Measurements from ENCODE around the gene PRKACA. TPM values are rescaled to one million over a fixed set of nuclear protein-coding genes. Genes with fewer than 3 reads are reported as not detected.

The PRKACA gene
- total and polyA plus RNA-seq, 8 donors = 25.3 to 42.9 (median 30.3) TPM

DNA sequence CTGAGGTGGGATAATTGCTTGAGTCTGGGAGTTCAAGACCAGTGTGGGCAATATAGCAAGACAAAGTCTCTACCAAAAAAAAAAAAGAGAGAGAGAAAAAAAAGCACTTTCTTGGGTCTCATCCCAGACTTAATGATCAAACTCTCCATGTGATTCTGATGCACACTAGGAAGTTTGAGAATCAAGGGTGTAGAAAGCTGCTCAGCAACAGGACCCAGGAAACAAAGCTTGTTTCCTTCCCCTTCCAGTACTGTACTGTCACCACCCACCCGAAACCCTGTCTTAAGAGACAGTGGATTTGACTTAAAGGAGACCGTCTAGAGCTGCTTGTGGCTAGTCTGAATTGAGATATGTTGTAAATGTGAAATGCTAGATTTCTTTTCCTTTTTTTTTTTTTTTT lies 39.2 kb downstream of the PRKACA start:
- no peaks in the 10 kb centered on the region for H3K9me3 ChIP-seq
- H3K27me3 ChIP-seq = no peaks in the 10 kb centered on the region
- no peak overlapping the region for H3K27ac ChIP-seq
- 84 to 94% methylated on average over 2 of the region's 2 CpGs for WGBS, 2 donors
- intact Hi-C loops (cut with DNase I) = no loop called here
- H3K36me3 ChIP-seq = no peaks in the 10 kb centered on the region
- no peak overlapping the region for H3K4me3 ChIP-seq
- TF ChIP-seq, protein P1, sequence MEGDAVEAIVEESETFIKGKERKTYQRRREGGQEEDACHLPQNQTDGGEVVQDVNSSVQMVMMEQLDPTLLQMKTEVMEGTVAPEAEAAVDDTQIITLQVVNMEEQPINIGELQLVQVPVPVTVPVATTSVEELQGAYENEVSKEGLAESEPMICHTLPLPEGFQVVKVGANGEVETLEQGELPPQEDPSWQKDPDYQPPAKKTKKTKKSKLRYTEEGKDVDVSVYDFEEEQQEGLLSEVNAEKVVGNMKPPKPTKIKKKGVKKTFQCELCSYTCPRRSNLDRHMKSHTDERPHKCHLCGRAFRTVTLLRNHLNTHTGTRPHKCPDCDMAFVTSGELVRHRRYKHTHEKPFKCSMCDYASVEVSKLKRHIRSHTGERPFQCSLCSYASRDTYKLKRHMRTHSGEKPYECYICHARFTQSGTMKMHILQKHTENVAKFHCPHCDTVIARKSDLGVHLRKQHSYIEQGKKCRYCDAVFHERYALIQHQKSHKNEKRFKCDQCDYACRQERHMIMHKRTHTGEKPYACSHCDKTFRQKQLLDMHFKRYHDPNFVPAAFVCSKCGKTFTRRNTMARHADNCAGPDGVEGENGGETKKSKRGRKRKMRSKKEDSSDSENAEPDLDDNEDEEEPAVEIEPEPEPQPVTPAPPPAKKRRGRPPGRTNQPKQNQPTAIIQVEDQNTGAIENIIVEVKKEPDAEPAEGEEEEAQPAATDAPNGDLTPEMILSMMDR (IDR thresholded peaks at IDR 0.05) = no peak
- H3K4me1 ChIP-seq = peaks cover 0 to 19% (median 5%) of the 10 kb centered on the region in 3 donors
- FAIRE-seq (no peak), DNase-seq (no peak), ATAC-seq (no peak)

DNA sequence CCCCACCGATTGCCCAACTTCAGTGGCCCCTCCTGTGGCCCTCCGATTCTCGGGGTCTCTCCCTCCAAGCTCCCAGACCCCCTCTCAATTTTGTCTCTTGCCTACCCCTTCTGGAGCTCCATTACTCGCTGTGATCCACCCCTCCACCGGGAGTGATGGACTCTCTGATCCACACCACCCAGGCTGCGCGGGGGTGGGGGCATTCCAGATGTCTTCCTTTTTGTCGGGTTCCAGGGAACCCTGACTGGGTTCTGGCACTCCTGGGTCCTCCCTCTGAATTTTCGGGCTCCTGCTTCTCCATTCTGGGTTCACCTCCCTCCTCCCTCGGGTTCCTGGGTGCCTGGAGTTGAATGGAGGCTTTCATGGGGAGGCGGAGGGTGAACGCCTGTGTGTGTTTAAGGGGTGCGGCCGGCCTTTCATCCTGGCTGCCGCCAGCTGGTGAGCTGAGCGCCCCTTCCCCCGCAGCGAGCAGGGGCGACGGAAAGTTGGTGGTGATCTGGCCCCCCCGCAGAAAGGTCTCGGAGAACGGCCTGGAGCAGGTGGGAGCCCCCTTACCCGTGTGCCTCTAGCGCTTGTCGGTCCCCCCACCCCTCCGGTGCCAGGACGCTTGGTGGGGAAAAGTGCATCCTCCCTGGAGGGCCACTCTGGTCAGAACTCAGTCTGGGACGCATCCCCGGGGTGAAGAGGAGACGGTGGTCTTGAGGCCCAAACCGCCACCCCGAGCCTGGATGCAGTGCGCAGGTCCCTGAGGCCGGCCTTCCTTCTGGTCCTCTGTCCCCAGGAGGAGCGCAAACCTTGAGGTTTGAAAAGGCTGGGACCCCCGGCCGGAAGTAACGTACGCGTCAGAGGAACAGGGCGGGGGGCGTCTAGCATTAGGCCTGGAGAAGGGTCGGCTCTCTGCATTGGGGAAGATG lies 43.4 kb downstream of the PRKACA start:
- TF ChIP-seq, protein P1 (IDR thresholded peaks at IDR 0.05) = no peak
- Histone ChIP-seq H3K27me3 (no peaks in the 10 kb centered on the region), H3K4me1 (peaks cover 3 to 11% (median 10%) of the 10 kb centered on the region in 3 donors), H3K4me3 (peak overlapping the region; percentile 80 to 88 (median 84)), H3K36me3 (no peaks in the 10 kb centered on the region), H3K9me3 (no peaks in the 10 kb centered on the region), H3K27ac (peak overlapping the region; percentile 91 to 98 (median 94))
- DNase-seq (peak in 4 of 6 donors; percentile 49 to 81 (median 59)), FAIRE-seq (no peak), ATAC-seq (peak in 1 of 4 donors; percentile 2)
- 0 to 1% methylated on average over 44 of the region's 44 CpGs for WGBS, 2 donors
- intact Hi-C loops (cut with DNase I) = loop anchor here in 2 of 3 donors (5.0 kb wide), 1 partner anchor 192 kb away; no protein-coding TSS in a partner anchor

DNA sequence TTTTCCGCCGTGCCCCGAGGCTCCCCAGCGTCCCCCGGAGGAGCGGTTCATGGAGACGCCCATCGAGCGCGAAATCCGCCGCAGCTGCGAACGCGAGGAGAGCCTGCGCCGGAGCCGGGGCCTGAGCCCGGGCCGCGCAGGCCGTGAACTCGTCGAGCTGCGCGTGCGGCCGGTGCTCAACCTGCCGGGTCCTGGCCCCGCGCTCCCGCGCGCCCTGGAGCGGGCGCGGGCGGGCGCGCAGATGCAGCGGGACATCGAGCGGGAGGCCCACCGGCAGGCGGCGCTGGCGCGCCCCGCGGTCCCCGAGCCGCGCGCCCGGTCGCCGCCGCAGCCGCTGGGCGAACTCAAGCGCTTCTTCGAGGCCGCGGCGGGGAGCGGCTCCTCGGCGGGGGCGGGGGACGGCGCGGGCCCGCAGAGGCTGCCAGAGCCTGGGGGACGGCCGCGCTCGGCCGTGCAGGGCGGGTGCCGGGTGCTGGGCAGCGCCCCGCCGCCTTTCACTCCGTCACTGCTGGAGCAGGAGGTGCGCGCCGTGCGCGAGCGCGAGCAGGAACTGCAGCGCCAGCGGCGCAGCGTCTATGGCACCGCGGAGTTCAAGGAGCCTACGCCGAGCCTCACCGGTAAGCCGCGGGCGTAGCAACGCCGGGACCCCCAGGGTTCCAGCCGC lies 44.2 kb downstream of the PRKACA start:
- Histone ChIP-seq H3K4me1 (peaks cover 3 to 11% (median 10%) of the 10 kb centered on the region in 3 donors), H3K9me3 (no peaks in the 10 kb centered on the region), H3K4me3 (peak overlapping the region; percentile 80 to 88 (median 84)), H3K36me3 (no peaks in the 10 kb centered on the region), H3K27ac (peak overlapping the region; percentile 93 to 98 (median 96)), H3K27me3 (no peaks in the 10 kb centered on the region)
- WGBS, 2 donors = 0 to 1% methylated on average over 82 to 106 of the region's 106 CpGs
- FAIRE-seq (no peak), ATAC-seq (peak; percentile 33 to 62 (median 44)), DNase-seq (peak; percentile 71 to 94 (median 85))
- TF ChIP-seq, protein P1 (IDR thresholded peaks at IDR 0.05) = peak in 2 of 4 donors; percentile 12 to 30
- intact Hi-C loops (cut with DNase I) = loop anchor here in 2 of 3 donors (5.0 kb wide), 1 partner anchor 191 kb away; no protein-coding TSS in a partner anchor

DNA sequence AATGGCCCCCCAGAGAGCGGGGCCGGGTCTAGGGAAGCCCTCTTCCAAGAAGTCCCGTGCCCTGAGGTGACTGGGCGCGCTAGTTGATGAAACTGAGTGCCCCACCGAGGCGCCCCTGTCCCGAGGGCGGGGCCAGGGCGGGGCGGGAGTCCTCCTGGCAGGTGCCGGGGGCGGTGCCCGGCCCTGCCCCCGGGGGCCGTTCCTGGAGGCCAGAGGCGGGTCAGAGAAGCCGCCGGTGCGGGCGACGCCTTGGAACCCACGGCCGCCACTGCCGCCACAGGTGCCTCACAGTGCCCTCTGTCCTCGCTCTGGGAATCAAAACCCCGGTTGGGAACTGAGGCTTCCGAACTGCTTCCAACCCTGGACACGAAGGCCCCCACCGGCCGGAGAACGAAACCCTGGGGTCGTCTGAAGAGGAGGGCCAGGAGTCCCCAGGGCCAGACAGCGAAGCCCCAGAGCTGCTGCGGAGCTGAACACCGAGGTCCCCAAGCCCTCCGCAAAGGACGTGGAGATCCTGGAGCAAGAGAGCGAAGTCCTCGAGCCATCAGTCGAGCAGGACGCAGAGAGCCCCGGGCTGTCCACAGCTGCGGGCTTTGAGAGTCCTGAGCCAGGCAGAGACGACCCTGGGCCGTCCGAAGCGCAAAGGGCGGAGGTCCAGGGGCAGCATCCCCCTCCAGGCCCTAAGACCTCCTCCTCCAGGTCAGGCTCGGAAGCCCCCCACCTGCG lies 44.9 kb downstream of the PRKACA start, which contains the start of gene MISP3:
MISP3 (plus strand) TSS at position 252 of the 726 bp plus-strand sequence. CDS start 524 bp downstream, outside the sequence.
- H3K27me3 ChIP-seq = no peaks in the 10 kb centered on the region
- no peaks in the 10 kb centered on the region for H3K9me3 ChIP-seq
- intact Hi-C loops (cut with DNase I) = loop anchor here in 2 of 3 donors (5.0 kb wide), 1 partner anchor 190 kb away; no protein-coding TSS in a partner anchor
- TF ChIP-seq, protein P1 (IDR thresholded peaks at IDR 0.05) = no peak
- ATAC-seq (peak; percentile 75 to 80 (median 78)), DNase-seq (peak; percentile 86 to 94 (median 88)), FAIRE-seq (no peak)
- peak within 1 kb of the TSS; percentile 80 to 88 (median 84) for H3K4me3 ChIP-seq
- no peaks in the 10 kb centered on the region for H3K36me3 ChIP-seq
- H3K4me1 ChIP-seq = peaks cover 3 to 11% (median 10%) of the 10 kb centered on the region in 3 donors
- peak within 1 kb of the TSS; percentile 93 to 98 (median 96) for H3K27ac ChIP-seq
- WGBS, 2 donors = 1% methylated on average over 45 to 51 of the region's 51 CpGs

Measured in pancreas (tissue), 10 donors.